GM19397 (cell line): ENCODE data around the gene DNA2.
"Not testable (repeated sequence)": the region's sequence is repeated elsewhere in the genome, so short reads cannot be mapped to it uniquely, and the experiment has no call there.

ENCODE experiments used
- ATAC-seq: cut with Tn5 transposase; IDR thresholded peaks from one replicate; pipeline ENCODE4 v1.9.1; 2021; ENCODE audit warnings: mild to moderate bottlenecking, moderate library complexity; ENCODE audit not compliant: unreplicated experiment

The DNA2 gene

GRCh38 chr10:68471586-68472408, at the start of gene DNA2:
Gene DNA2, minus strand, starts transcription at chr10:68471973. Its CDS starts 109 bp downstream, at chr10:68471864.
- peak; percentile 90 for ATAC-seq

GRCh38 chr10:68518609-68519008, 46.8 kb upstream of the DNA2 start:
- ATAC-seq: not testable (repeated sequence)

DNA sequence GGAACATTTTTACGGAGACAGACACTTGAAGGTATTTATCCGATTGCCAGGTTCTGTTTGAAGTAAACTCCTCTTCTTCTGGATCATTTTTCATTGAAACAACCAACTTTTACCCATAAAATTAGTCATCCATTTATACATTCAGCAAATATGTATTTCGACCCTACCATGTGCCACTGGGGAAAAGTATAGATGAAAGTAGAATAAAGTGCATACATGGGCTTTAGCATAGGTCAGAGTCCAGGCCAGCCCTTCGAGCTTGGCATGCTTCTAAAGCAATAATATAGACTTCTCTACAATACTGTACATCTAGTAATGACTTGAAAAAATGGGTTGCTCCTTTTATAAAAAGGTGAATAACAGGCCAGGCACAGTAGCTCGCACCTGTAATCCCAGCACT, 45.4 kb upstream of the DNA2 start:
- no peak for ATAC-seq

DNA sequence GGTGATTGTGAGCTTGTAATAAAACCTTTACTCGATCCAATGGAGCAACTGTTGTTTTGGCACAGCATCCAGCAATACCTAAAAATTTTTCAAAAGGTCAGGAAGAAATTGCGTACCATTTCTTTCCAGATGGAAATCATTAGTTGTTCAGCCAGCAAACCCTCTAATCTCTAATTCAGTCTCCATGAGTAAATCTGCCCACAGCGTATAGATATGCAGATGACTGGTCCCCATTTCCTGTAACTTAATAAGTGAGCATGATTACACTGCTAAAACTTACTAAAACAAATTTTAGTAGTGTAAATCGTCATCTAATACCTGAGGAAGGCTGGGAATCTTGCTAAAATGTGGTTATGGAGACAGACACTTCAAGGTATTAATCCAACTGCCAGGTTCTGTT, 45.0 kb upstream of the DNA2 start:
- ATAC-seq: no peak

GRCh38 chr10:68516216-68516615, 44.4 kb upstream of the DNA2 start:
- not testable (repeated sequence) for ATAC-seq

GRCh38 chr10:68508090-68508489, 36.3 kb upstream of the DNA2 start:
- ATAC-seq: no peak

- no peak for ATAC-seq
Observed at GRCh38 chr10:68506411-68506810, 34.6 kb upstream of the DNA2 start.

- ATAC-seq: no peak
Observed at GRCh38 chr10:68502846-68503245, 31.1 kb upstream of the DNA2 start.

DNA sequence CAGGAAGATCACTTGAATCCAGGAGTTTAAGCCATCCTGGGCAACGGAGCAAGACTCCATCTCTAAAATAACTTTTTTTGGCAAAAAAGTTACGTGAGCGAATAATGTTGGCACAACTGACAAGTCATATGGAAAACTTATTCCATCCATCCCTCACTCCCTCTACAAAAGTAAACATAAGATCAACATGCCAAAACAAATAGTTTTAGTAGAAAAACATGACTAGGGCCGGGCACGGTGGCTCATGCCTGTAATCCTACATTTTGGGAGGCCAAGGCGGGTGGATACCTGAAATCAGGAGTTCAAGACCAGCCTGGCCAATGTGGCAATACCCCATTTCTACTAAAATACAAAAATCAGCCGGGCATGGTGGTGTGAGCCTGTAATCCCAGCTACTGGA, 29.9 kb upstream of the DNA2 start:
- ATAC-seq: no peak

- ATAC-seq: no peak
Observed at GRCh38 chr10:68499544-68499943, 27.8 kb upstream of the DNA2 start.

GRCh38 chr10:68496072-68496471, 24.3 kb upstream of the DNA2 start:
- ATAC-seq: no peak

- no peak for ATAC-seq
Observed at GRCh38 chr10:68492118-68492517, 20.3 kb upstream of the DNA2 start.

- ATAC-seq: no peak
Observed at GRCh38 chr10:68489919-68490318, 18.1 kb upstream of the DNA2 start.

DNA sequence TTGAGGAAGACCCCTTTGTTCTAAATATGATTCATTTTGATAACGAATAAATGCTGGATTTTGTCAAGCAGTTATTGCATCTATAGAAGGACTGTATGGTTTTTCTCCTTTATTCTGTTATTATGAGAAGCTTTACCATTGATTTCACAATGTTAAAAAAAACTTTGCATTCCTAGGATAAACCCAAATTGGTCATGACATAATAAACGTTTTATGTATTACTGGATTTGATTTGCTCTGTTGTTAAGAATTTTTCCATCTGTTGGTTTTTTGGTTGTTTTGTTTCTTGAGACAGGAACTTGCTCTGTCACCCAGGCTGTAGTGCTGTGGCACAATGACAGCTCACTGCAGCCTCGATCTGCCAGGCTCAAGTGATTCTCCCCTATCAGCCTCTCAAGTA, 2.2 kb upstream of the DNA2 start:
- no peak for ATAC-seq

GRCh38 chr10:68471063-68471585, 649 bp downstream of the DNA2 start:
- no peak for ATAC-seq

DNA sequence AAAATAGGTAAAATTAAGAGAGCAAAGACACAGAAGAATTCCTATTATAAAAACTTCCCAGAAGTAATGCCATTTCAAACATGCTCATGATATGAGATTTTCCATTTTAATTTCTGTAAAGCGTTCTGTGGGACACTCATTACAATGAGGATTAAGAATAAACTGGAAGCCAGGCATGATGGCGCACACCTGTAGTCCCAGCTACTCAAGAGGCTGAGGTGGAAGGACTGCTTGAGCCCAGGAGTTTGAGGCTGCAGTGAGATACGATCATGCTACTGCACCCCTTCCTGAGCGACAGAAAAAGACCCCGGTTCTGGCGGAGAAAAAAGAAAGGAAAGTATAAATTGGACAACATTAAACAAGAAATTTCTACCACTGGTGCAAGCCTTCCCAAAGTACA, 1.5 kb downstream of the DNA2 start:
- ATAC-seq: no peak

- ATAC-seq: no peak
Observed at GRCh38 chr10:68469838-68470237, 1.9 kb downstream of the DNA2 start.

GRCh38 chr10:68464729-68465128, 7.0 kb downstream of the DNA2 start:
- ATAC-seq: not testable (repeated sequence)

DNA sequence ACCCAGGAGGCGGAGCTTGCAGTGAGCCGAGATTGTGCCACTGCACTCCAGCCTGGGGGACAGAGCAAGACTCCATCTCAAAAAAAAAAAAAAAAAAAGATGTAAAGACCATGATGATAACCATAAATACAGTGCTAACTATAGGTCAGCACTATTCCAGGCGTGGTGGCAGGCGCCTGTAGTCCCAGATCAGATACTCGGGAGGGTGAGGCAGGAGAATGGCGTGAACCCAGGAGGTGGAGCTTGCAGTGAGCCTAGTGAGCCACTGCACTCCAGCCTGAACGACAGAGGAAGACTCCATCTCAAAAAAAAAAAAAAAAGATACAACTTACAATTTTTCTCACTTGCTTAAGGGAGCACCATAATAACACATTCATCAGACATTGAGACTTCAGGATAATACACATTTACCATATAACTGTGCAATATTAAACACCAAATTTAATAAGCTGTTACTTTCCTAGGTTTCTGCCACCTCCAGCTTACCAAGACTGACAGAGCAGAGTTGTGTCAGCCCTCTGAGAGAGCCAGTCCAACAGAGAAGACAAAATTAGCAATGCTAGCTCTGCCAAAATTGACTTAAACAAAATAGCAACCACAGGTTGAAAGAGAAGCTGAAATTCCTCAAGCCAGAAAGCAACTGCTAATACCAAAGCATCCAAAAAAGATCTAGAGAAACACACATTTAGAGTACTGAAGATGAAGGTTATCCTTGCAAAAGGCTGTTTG, 8.2 kb downstream of the DNA2 start:
- ATAC-seq: no peak

DNA sequence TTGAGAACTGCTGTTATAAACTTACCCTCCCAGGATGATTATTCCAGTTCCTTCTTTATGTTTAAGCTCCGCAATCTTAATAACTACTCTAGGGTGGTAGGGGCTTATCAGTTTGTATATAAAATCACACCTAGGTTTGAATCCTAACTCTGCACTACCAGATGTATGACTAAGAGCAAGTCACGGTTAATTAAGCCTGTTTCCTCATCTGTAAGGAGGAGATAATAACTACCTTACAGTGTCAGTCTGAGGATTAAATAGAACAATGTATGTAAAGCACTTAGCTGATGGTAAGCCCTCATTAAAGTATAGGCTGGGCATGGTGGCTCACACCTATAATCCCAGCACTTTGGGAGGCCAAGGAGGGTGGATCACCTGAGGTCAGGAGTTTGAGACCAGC, 9.2 kb downstream of the DNA2 start:
- ATAC-seq: no peak

GRCh38 chr10:68461032-68461431, 10.7 kb downstream of the DNA2 start:
- no peak for ATAC-seq

GRCh38 chr10:68449698-68450097, 22.1 kb downstream of the DNA2 start:
- ATAC-seq: not testable (repeated sequence)
